Activated CD4-positive, alpha-beta T cell treated with anti-CD3 and anti-CD28 coated beads, Interleukin-2, Interleukin-4, amounts not matched to agents 100 ng/mL and 50 ng/mL, durations not matched to agents 16 hours and 8 hours (primary cell): ENCODE results near the gene PSMA3.
A peak's percentile ranks its signal among the peaks of the same experiment; 100 is the strongest.
"Not testable (repeated sequence)": the region's sequence is repeated elsewhere in the genome, so short reads cannot be mapped to it uniquely, and the experiment has no call there.

ENCODE experiments used
- DNase-seq: peaks from one replicate; pipeline ENCODE4 v3.0.0-alpha.2; 2020; ENCODE audit warnings: low spot score

PSMA3 gene

GRCh38 chr14:58244556-58245387 is at the start of gene PSMA3:
Gene PSMA3, plus strand, starts transcription at chr14:58244843. Its CDS starts 78 bp downstream, at chr14:58244921.
- peak; percentile 99 for DNase-seq

- DNase-seq, result no peak
Observed at GRCh38 chr14:58196198-58196597, 48.4 kb upstream of the PSMA3 start.

- DNase-seq, result no peak
Observed at GRCh38 chr14:58198086-58198485, 46.6 kb upstream of the PSMA3 start.

- peak; percentile 87 for DNase-seq
Observed at GRCh38 chr14:58199726-58200479, 44.7 kb upstream of the PSMA3 start, which contains the start of gene ACTR10. Gene ACTR10, plus strand, starts transcription at chr14:58200149. Its CDS starts 69 bp downstream, at chr14:58200218.

- DNase-seq, result no peak
Observed at GRCh38 chr14:58200480-58200841, 44.2 kb upstream of the PSMA3 start.

- no peak for DNase-seq
Observed at GRCh38 chr14:58200846-58201245, 43.8 kb upstream of the PSMA3 start.

- DNase-seq, result no peak
Observed at GRCh38 chr14:58213176-58213575, 31.5 kb upstream of the PSMA3 start.

GRCh38 chr14:58215191-58215914 is 29.3 kb upstream of the PSMA3 start:
- no peak for DNase-seq

GRCh38 chr14:58216544-58216943 is 28.1 kb upstream of the PSMA3 start:
- no peak for DNase-seq

- no peak for DNase-seq
Observed at GRCh38 chr14:58227096-58227819, 17.4 kb upstream of the PSMA3 start.

- DNase-seq, result no peak
Observed at GRCh38 chr14:58238252-58239243, 6.1 kb upstream of the PSMA3 start.

GRCh38 chr14:58239244-58240195 is 5.1 kb upstream of the PSMA3 start:
- peak; percentile 78 for DNase-seq

- peak; percentile 37 for DNase-seq
Observed at GRCh38 chr14:58243790-58244555, 670 bp upstream of the PSMA3 start.

GRCh38 chr14:58245562-58245961 is 919 bp downstream of the PSMA3 start:
- no peak for DNase-seq

- DNase-seq, result no peak
Observed at GRCh38 chr14:58249611-58250010, 5.0 kb downstream of the PSMA3 start.

GRCh38 chr14:58258156-58258555 is 13.5 kb downstream of the PSMA3 start:
- no peak for DNase-seq

GRCh38 chr14:58262005-58262404 is 17.4 kb downstream of the PSMA3 start:
- not testable (repeated sequence) for DNase-seq

GRCh38 chr14:58265401-58265800 is 20.8 kb downstream of the PSMA3 start:
- DNase-seq, result no peak

- DNase-seq, result no peak
Observed at GRCh38 chr14:58270628-58271027, 26.0 kb downstream of the PSMA3 start.
